ENCODE data around the gene SMOC1. TPM values are rescaled to one million over a fixed set of nuclear protein-coding genes. Genes with fewer than 3 reads are reported as not detected.

The SMOC1 gene
- total and polyA plus RNA-seq, 9 donors, result 2.1 to 5.9 (median 4.5) TPM

DNA sequence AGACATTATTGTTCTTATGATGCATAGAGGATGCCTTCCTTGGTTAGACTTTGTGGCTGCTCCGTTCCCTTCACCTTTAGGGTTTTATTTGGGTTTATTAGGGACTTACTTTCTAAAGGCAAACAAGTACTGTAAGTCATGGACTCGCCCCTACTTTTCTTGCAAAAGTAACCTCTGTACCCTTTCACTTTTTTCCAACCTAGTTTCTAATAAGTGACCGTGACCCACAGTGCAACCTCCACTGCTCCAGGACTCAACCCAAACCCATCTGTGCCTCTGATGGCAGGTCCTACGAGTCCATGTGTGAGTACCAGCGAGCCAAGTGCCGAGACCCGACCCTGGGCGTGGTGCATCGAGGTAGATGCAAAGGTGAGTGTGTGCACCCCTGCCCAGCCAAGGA, 72.7 kb downstream of the SMOC1 start:
- 84% methylated on average over 7 of the region's 9 CpGs for WGBS (ENCODE audit: insufficient coverage)
- H3K4me3 ChIP-seq (ENCODE audit: low read length), result no peak overlapping the region
- no peaks in the 10 kb centered on the region for H3K9me3 ChIP-seq (replicated peaks; ENCODE audit: control insufficient read depth, low read depth, low read length)
- no peaks in the 10 kb centered on the region for H3K36me3 ChIP-seq (ENCODE audit: control insufficient read depth, insufficient read depth, low read length)
- H3K27ac ChIP-seq (ENCODE audit: low read length), result no peak overlapping the region
- no peak for DNase-seq
- peaks cover 15% of the 10 kb centered on the region for H3K4me1 ChIP-seq (ENCODE audit: control insufficient read depth, insufficient read depth, low read length)
- peaks cover 3% of the 10 kb centered on the region for H3K27me3 ChIP-seq (ENCODE audit: control insufficient read depth, insufficient read depth, low read length)

DNA sequence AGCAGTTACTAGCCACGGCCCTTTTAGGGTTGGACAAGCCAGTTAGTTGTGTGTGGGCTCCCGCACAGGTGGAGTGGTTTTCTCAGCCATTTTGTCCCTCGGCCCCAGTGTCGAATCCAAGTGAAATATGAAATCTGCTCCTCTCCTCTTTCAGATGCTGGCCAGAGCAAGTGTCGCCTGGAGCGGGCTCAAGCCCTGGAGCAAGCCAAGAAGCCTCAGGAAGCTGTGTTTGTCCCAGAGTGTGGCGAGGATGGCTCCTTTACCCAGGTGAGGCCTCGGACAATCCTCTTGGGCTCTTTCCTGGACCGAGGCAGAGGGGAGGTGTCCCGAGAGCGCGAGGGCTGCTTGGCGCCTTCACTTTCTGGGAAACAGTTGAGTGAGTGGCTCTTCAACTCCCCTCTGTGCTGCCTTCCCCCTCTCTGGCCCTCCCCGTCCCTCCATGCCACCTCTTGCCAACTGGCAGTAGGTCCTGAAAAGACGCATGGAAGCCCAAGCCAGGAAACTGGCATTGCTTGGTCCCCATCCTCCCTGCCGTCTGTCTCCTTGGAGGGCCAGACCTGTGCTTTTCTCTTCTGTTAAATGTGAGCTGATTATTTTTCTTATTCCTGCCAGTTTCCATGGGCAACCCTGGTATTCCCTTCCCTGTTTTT, 74.2 kb downstream of the SMOC1 start:
- H3K4me3 ChIP-seq (ENCODE audit: low read length), result no peak overlapping the region

DNA sequence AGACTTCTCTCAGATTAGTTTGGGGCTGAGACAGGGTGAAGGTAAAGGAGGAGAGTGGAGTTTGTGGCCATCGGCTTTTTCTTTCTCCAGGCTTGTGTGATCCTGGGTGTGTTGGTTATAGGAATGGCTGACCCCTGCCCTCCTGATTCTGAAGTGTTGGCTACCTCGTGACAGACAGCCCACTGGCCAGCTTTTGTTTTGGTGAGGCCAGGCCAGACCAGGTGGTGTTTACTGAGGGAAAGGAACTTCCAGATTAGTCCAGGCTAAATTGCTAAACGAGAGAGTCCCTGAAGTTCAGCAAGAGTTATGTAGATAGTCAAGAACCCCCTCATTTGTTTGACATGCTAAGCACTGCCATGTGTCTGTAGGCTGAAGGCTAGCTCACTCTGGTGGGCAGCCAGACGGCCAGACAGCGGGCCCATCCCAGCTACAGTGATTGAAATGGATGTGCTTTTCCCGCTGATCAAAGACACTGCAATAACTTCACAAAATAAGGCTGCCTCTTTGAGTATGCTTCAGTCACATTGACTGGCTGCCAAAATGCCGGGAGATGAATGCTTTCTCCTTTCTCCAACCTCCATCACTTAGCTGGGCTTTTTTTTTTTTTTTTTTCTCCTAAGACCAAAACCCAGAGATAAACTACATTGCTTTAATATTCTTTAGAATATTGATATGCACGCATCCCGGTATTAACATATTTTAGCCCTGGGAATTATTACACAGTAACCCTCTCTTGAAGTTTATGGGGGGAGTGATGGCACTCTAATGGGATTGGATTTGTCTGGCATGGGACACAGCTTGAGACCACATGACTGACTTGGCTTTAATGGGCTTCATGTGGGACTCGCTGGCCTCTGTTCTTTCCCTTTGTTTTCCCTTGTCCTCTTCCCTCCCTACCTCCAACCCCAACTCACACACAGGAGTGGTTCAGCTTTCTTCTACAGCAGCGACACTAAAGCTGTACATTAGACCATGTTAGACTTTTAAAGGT, 76.9 kb downstream of the SMOC1 start:
- Histone ChIP-seq H3K9me3 (replicated peaks; ENCODE audit: control insufficient read depth, low read depth, low read length) (no peaks in the 10 kb centered on the region), H3K4me1 (ENCODE audit: control insufficient read depth, insufficient read depth, low read length) (peaks cover 17% of the 10 kb centered on the region), H3K36me3 (ENCODE audit: control insufficient read depth, insufficient read depth, low read length) (no peaks in the 10 kb centered on the region), H3K27me3 (ENCODE audit: control insufficient read depth, insufficient read depth, low read length) (peaks cover 3% of the 10 kb centered on the region), H3K4me3 (ENCODE audit: low read length) (no peak overlapping the region), H3K27ac (ENCODE audit: low read length) (no peak overlapping the region)
- peak; percentile 18 for DNase-seq
- whole genome bisulfite sequencing (ENCODE audit: insufficient coverage), result 40% methylated on average over 5 of the region's 11 CpGs

More for the DNA sequence above, 74.2 kb downstream of the SMOC1 start:
- H3K4me1 ChIP-seq (ENCODE audit: control insufficient read depth, insufficient read depth, low read length), result peaks cover 17% of the 10 kb centered on the region
- DNase-seq, result peak; percentile 35
- WGBS (ENCODE audit: insufficient coverage), result 65% methylated on average over 4 of the region's 16 CpGs
- H3K27ac ChIP-seq (ENCODE audit: low read length), result no peak overlapping the region
- no peaks in the 10 kb centered on the region for H3K9me3 ChIP-seq (replicated peaks; ENCODE audit: control insufficient read depth, low read depth, low read length)
- H3K27me3 ChIP-seq (ENCODE audit: control insufficient read depth, insufficient read depth, low read length), result peaks cover 3% of the 10 kb centered on the region
- no peaks in the 10 kb centered on the region for H3K36me3 ChIP-seq (ENCODE audit: control insufficient read depth, insufficient read depth, low read length)

DNA sequence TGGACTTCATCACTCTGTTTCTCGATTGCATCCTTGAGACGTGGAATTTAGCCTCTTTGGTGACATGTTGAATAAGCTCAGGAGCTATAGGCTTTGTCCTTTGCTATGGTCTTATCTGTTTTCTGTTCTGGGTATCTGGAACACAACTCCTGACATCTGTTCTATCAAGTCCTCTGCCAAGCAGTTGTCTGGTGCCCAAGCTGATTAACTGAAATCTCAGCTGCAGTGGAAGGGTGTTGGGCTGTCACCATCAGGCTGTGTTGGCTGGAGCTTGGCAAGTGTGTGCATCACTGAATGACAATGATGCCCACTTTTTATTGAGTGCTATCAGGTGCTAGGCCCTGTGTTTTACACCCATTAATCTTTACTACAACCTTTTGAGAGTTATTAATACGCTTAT, 77.8 kb downstream of the SMOC1 start:
- no peak overlapping the region for H3K27ac ChIP-seq (ENCODE audit: low read length)
- H3K36me3 ChIP-seq (ENCODE audit: control insufficient read depth, insufficient read depth, low read length), result no peaks in the 10 kb centered on the region
- DNase-seq, result peak; percentile 52
- WGBS (ENCODE audit: insufficient coverage), result no CpG with 5 or more reads among the region's 3 CpGs
- H3K9me3 ChIP-seq (replicated peaks; ENCODE audit: control insufficient read depth, low read depth, low read length), result no peaks in the 10 kb centered on the region
- H3K27me3 ChIP-seq (ENCODE audit: control insufficient read depth, insufficient read depth, low read length), result peaks cover 3% of the 10 kb centered on the region
- peaks cover 17% of the 10 kb centered on the region for H3K4me1 ChIP-seq (ENCODE audit: control insufficient read depth, insufficient read depth, low read length)
- no peak overlapping the region for H3K4me3 ChIP-seq (ENCODE audit: low read length)

GRCh38 chr14:69957986-69958385, 78.8 kb downstream of the SMOC1 start:
- DNase-seq, result no peak
- Histone ChIP-seq H3K27me3 (ENCODE audit: control insufficient read depth, insufficient read depth, low read length) (peaks cover 3% of the 10 kb centered on the region), H3K9me3 (replicated peaks; ENCODE audit: control insufficient read depth, low read depth, low read length) (no peaks in the 10 kb centered on the region), H3K4me3 (ENCODE audit: low read length) (no peak overlapping the region), H3K27ac (ENCODE audit: low read length) (no peak overlapping the region), H3K36me3 (ENCODE audit: control insufficient read depth, insufficient read depth, low read length) (no peaks in the 10 kb centered on the region), H3K4me1 (ENCODE audit: control insufficient read depth, insufficient read depth, low read length) (peaks cover 17% of the 10 kb centered on the region)
- WGBS (ENCODE audit: insufficient coverage), result no CpG with 5 or more reads among the region's 1 CpG

GRCh38 chr14:69959136-69959535, 79.9 kb downstream of the SMOC1 start:
- peaks cover 3% of the 10 kb centered on the region for H3K27me3 ChIP-seq (ENCODE audit: control insufficient read depth, insufficient read depth, low read length)
- WGBS (ENCODE audit: insufficient coverage), result no CpG with 5 or more reads among the region's 3 CpGs
- no peak overlapping the region for H3K4me3 ChIP-seq (ENCODE audit: low read length)

DNA sequence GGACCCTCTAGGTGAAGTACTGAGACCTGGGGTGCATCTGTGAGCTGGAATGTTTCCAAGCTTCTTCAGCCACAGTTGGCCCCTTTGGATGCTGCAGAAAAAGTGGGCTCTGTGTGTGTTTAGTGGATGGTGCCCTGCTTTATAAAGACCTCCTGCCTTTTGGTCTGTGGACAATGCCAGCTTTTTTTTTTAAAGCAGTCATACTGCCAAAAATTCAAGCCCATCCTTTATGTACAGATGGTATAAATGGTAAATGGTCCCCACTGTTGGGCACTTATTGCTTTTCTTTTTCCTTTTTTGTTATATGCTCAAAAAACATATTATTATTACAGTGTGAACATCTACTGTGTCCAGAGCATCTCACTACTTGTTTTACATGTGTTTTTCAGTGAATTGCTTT, 81.1 kb downstream of the SMOC1 start:
- Histone ChIP-seq H3K4me1 (ENCODE audit: control insufficient read depth, insufficient read depth, low read length) (peaks cover 13% of the 10 kb centered on the region), H3K4me3 (ENCODE audit: low read length) (no peak overlapping the region), H3K27ac (ENCODE audit: low read length) (no peak overlapping the region), H3K9me3 (replicated peaks; ENCODE audit: control insufficient read depth, low read depth, low read length) (no peaks in the 10 kb centered on the region), H3K36me3 (ENCODE audit: control insufficient read depth, insufficient read depth, low read length) (no peaks in the 10 kb centered on the region), H3K27me3 (ENCODE audit: control insufficient read depth, insufficient read depth, low read length) (no peaks in the 10 kb centered on the region)
- no peak for DNase-seq

More at GRCh38 chr14:69959136-69959535, 79.9 kb downstream of the SMOC1 start:
- Histone ChIP-seq H3K4me1 (ENCODE audit: control insufficient read depth, insufficient read depth, low read length) (peaks cover 13% of the 10 kb centered on the region), H3K36me3 (ENCODE audit: control insufficient read depth, insufficient read depth, low read length) (no peaks in the 10 kb centered on the region), H3K9me3 (replicated peaks; ENCODE audit: control insufficient read depth, low read depth, low read length) (no peaks in the 10 kb centered on the region), H3K27ac (ENCODE audit: low read length) (no peak overlapping the region)
- no peak for DNase-seq

GRCh38 chr14:69963966-69964365, 84.8 kb downstream of the SMOC1 start:
- Histone ChIP-seq H3K27me3 (ENCODE audit: control insufficient read depth, insufficient read depth, low read length) (no peaks in the 10 kb centered on the region), H3K4me1 (ENCODE audit: control insufficient read depth, insufficient read depth, low read length) (peaks cover 3% of the 10 kb centered on the region), H3K4me3 (ENCODE audit: low read length) (no peak overlapping the region), H3K9me3 (replicated peaks; ENCODE audit: control insufficient read depth, low read depth, low read length) (no peaks in the 10 kb centered on the region), H3K27ac (ENCODE audit: low read length) (no peak overlapping the region), H3K36me3 (ENCODE audit: control insufficient read depth, insufficient read depth, low read length) (no peaks in the 10 kb centered on the region)
- no peak for DNase-seq
- WGBS (ENCODE audit: insufficient coverage), result 100% methylated on average over 1 of the region's 4 CpGs

DNA sequence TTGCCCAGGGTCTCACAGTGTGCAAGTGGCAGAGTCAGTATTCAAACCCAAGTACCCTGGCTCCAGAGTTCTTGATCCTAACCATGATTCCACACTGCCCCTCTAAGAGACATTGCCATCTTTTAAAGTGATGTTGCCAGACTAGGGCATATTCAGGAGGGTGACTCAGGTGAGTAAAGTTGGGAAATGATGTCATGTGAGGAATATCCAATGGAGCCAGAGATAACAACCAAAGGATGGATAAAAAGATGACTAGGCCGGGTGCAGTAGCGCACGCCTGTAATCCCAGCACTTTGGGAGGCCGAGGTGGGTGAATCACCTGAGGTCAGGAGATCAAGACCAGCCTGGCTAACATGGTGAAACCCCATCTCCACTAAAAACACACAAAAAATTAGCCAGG, 85.6 kb downstream of the SMOC1 start:
- WGBS (ENCODE audit: insufficient coverage), result no CpG with 5 or more reads among the region's 4 CpGs
- no peak for DNase-seq
- H3K27me3 ChIP-seq (ENCODE audit: control insufficient read depth, insufficient read depth, low read length), result no peaks in the 10 kb centered on the region

DNA sequence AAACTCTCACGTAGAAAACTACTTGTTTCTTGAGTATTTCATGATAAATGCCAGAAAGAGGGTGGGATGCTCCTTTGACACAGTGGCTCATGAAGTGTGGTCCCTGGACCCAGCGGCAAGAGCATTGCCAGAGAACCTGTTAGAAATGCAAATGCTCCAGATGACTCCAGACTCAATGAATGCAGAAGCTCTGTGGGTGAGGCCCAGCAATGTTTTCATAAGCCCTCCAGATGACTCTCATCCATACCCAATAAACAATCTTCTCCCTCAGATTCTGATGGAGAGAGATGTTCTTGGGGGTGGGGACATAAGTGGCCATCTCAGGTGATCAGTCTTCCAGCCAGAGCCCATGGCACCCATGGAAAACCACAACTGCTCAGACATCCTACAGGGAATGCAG, 88.9 kb downstream of the SMOC1 start:
- 91% methylated on average over 2 of the region's 2 CpGs for WGBS (ENCODE audit: insufficient coverage)
- H3K36me3 ChIP-seq (ENCODE audit: control insufficient read depth, insufficient read depth, low read length), result no peaks in the 10 kb centered on the region
- no peak for DNase-seq

More for the DNA sequence above, 85.6 kb downstream of the SMOC1 start:
- Histone ChIP-seq H3K9me3 (replicated peaks; ENCODE audit: control insufficient read depth, low read depth, low read length) (no peaks in the 10 kb centered on the region), H3K27ac (ENCODE audit: low read length) (no peak overlapping the region), H3K4me3 (ENCODE audit: low read length) (no peak overlapping the region), H3K4me1 (ENCODE audit: control insufficient read depth, insufficient read depth, low read length) (peaks cover 3% of the 10 kb centered on the region), H3K36me3 (ENCODE audit: control insufficient read depth, insufficient read depth, low read length) (no peaks in the 10 kb centered on the region)

More for the DNA sequence above, 88.9 kb downstream of the SMOC1 start:
- Histone ChIP-seq H3K27ac (ENCODE audit: low read length) (no peak overlapping the region), H3K4me3 (ENCODE audit: low read length) (no peak overlapping the region), H3K27me3 (ENCODE audit: control insufficient read depth, insufficient read depth, low read length) (no peaks in the 10 kb centered on the region), H3K4me1 (ENCODE audit: control insufficient read depth, insufficient read depth, low read length) (peaks cover 3% of the 10 kb centered on the region), H3K9me3 (replicated peaks; ENCODE audit: control insufficient read depth, low read depth, low read length) (no peaks in the 10 kb centered on the region)

All from muscle of leg (tissue), 11 donors.